Measurements from ENCODE around the gene PET117. TPM values are rescaled to one million over a fixed set of nuclear protein-coding genes. Genes with fewer than 3 reads are reported as not detected.
"Not testable (repeated sequence)": the region's sequence is repeated elsewhere in the genome, so short reads cannot be mapped to it uniquely, and the experiment has no call there.

The PET117 gene
- total and polyA plus RNA-seq, 2 donors (not counting 1 experiment from before 2014, with no cell fraction given): 2.1 to 13.0 TPM

GRCh38 chr20:18108326-18108725 lies 29.3 kb upstream of the PET117 start:
- no peak for TF ChIP-seq CTCF (IDR thresholded peaks at IDR 0.05)
- TF ChIP-seq EZH2 (IDR thresholded peaks at IDR 0.05; ENCODE audit: borderline replicate concordance, insufficient read depth, low read depth, low read length, poor library complexity, severe bottlenecking): no peak
- H3K9ac ChIP-seq (ENCODE audit: low read length): no peak overlapping the region
- no peak for DNase-seq
- peaks cover 0 to 2% (median 0%) of the 10 kb centered on the region in 4 experiments for H3K27me3 ChIP-seq (replicated peaks in 1 of 4; ENCODE audit: control extremely low read depth in 1 of 4, control insufficient read depth in 3 of 4, insufficient read depth in 4 of 4, low read length in 3 of 4)
- Mint-ChIP-seq H3K27ac (no peak overlapping the region), H3K9me3 (ENCODE audit: insufficient read depth) (no peaks in the 10 kb centered on the region), H3K4me1 (no peaks in the 10 kb centered on the region), H3K27me3 (peaks cover 4% of the 10 kb centered on the region), H3K4me3 (no peak overlapping the region)
- H3K27ac ChIP-seq (ENCODE audit: low read length in 2 of 2): no peak overlapping the region
- intact Hi-C loops (cut with micrococcal nuclease): no loop called here
- no peak overlapping the region for H2AFZ ChIP-seq (ENCODE audit: insufficient read depth, low read depth, low read length, poor library complexity, severe bottlenecking)
- no peaks in the 10 kb centered on the region for H3K79me2 ChIP-seq (ENCODE audit: control insufficient read depth, insufficient read depth, low read length)
- H4K20me1 ChIP-seq (ENCODE audit: control insufficient read depth, insufficient read depth, low read length, poor library complexity, severe bottlenecking): no peaks in the 10 kb centered on the region
- ATAC-seq (ENCODE audit: low read depth): no peak
- H3K36me3 ChIP-seq (replicated peaks in 1 of 2; ENCODE audit: control extremely low read depth in 1 of 2, control insufficient read depth in 1 of 2, extremely low read depth in 1 of 2, insufficient read depth in 2 of 2, low read length in 1 of 2): no peaks in the 10 kb centered on the region
- CTCF ChIA-PET: no interaction called here
- POLR2A ChIA-PET: no interaction called here
- no peak overlapping the region for H3K4me2 ChIP-seq (replicated peaks; ENCODE audit: low read depth, low read length, poor library complexity, severe bottlenecking)
- H3K4me3 ChIP-seq (ENCODE audit: control extremely low read depth in 1 of 5, extremely low read depth in 1 of 5, insufficient read depth in 1 of 5, low read depth in 2 of 5, low read length in 4 of 5): no peak overlapping the region
- no peaks in the 10 kb centered on the region for H3K4me1 ChIP-seq (ENCODE audit: control insufficient read depth in 2 of 2, insufficient read depth in 2 of 2, low read length in 2 of 2)
- WGBS (ENCODE audit: insufficient coverage): no CpG with 5 or more reads among the region's 2 CpGs
- peaks cover 2 to 9% (median 4%) of the 10 kb centered on the region in 3 donors for H3K9me3 ChIP-seq (ENCODE audit: control extremely low read depth in 1 of 3, control insufficient read depth in 2 of 3, insufficient read depth in 1 of 3, low read length in 2 of 3)

- H3K27ac ChIP-seq (ENCODE audit: low read length in 2 of 2); H3K4me3 Mint-ChIP-seq; H3K79me2 ChIP-seq (ENCODE audit: control insufficient read depth, insufficient read depth, low read length); H3K27ac Mint-ChIP-seq; H2AFZ ChIP-seq (ENCODE audit: insufficient read depth, low read depth, low read length, poor library complexity, severe bottlenecking); POLR2A ChIA-PET; H3K4me1 ChIP-seq (ENCODE audit: control insufficient read depth in 2 of 2, insufficient read depth in 2 of 2, low read length in 2 of 2); H3K4me1 Mint-ChIP-seq; H3K27me3 ChIP-seq (replicated peaks in 1 of 4; ENCODE audit: control extremely low read depth in 1 of 4, control insufficient read depth in 3 of 4, insufficient read depth in 4 of 4, low read length in 3 of 4); CTCF ChIA-PET; H3K9me3 ChIP-seq (ENCODE audit: control extremely low read depth in 1 of 3, control insufficient read depth in 2 of 3, insufficient read depth in 1 of 3, low read length in 2 of 3); H3K4me2 ChIP-seq (replicated peaks; ENCODE audit: low read depth, low read length, poor library complexity, severe bottlenecking); H3K9ac ChIP-seq (ENCODE audit: low read length); ATAC-seq (ENCODE audit: low read depth); DNase-seq; H4K20me1 ChIP-seq (ENCODE audit: control insufficient read depth, insufficient read depth, low read length, poor library complexity, severe bottlenecking); H3K36me3 ChIP-seq (replicated peaks in 1 of 2; ENCODE audit: control extremely low read depth in 1 of 2, control insufficient read depth in 1 of 2, extremely low read depth in 1 of 2, insufficient read depth in 2 of 2, low read length in 1 of 2); intact Hi-C loops (cut with micrococcal nuclease); H3K9me3 Mint-ChIP-seq (ENCODE audit: insufficient read depth); H3K4me3 ChIP-seq (ENCODE audit: control extremely low read depth in 1 of 5, extremely low read depth in 1 of 5, insufficient read depth in 1 of 5, low read depth in 2 of 5, low read length in 4 of 5): not testable (repeated sequence)
- WGBS (ENCODE audit: insufficient coverage): 0% methylated on average over 1 of the region's 1 CpG
- peaks cover 28% of the 10 kb centered on the region for H3K27me3 Mint-ChIP-seq
Observed at GRCh38 chr20:18128574-18128973, 9.1 kb upstream of the PET117 start.

Data from B cell (primary cell).